DOHH2 (cell line): ENCODE results near the gene RXFP2.

Source experiments
- CTCF ChIP-seq: fragments of 200-600 bp; sonication (generic); IDR thresholded peaks from one replicate; pipeline ENCODE4 v1.5.1; 2014; ENCODE audit warnings: antibody characterized with exemption, mild to moderate bottlenecking, low read depth, low read length; ENCODE audit not compliant: poor library complexity, severe bottlenecking
- EZH2phosphoT487 ChIP-seq: fragments of 200-600 bp; sonication (generic); IDR thresholded peaks from 2 replicates; pipeline ENCODE4 v1.6.1; 2017; ENCODE audit warnings: borderline replicate concordance, mild to moderate bottlenecking, antibody characterized with exemption, low read length, moderate library complexity, mixed read lengths

- TF ChIP-seq CTCF (no peak), EZH2phosphoT487 (no peak)
These were observed 53.9 kb downstream of the RXFP2 start for GRCh38 chr13:31793246-31793645.
